Activated CD8-positive, alpha-beta memory T cell treated with anti-CD3 and anti-CD28 coated beads, Interleukin-2, amount 10 ng/mL, durations not matched to agents 7 days and 5 days (primary cell): ENCODE measurements around the gene NF2. TPM values are rescaled to one million over a fixed set of nuclear protein-coding genes. Genes with fewer than 3 reads are reported as not detected.

Source experiments
- ATAC-seq: fragments of 150-1000 bp; cut with Tn5 transposase; one replicate; pipeline ENCODE4 v1.10.0; 2021; ENCODE audit warnings: moderate library complexity
- CTCF ChIA-PET: fragments of 350-600 bp; sonication (Branson Sonifier 250); formaldehyde crosslinking; loops from one replicate; lab custom pipeline; 2021; ENCODE audit warnings: antibody characterized with exemption; lab: Charles Lee
- DNase-seq: peaks from one replicate; pipeline ENCODE4 v3.0.0-alpha.2; 2020
- H3K27ac Mint-ChIP-seq: one replicate; pipeline ENCODE4 v1.8.0; 2021; ENCODE audit warnings: mild to moderate bottlenecking, mixed read lengths
- H3K27me3 Mint-ChIP-seq: one replicate; pipeline ENCODE4 v1.8.0; 2021; ENCODE audit warnings: mixed read lengths
- H3K36me3 Mint-ChIP-seq: one replicate; pipeline ENCODE4 v1.8.0; 2021; ENCODE audit warnings: mild to moderate bottlenecking, mixed read lengths
- H3K4me1 Mint-ChIP-seq: one replicate; pipeline ENCODE4 v1.8.0; 2021; ENCODE audit warnings: mixed read lengths
- H3K4me3 Mint-ChIP-seq: one replicate; pipeline ENCODE4 v1.8.0; 2021; ENCODE audit warnings: mild to moderate bottlenecking, moderate library complexity, mixed read lengths
- H3K9me3 Mint-ChIP-seq: one replicate; pipeline ENCODE4 v1.8.0; 2022; ENCODE audit warnings: low read depth, mixed read lengths
- total RNA-seq, 2 experiments: library from RNA; stranded (reverse); gene quantifications; one replicate each; pipeline ENCODE4 v1.2.3, GENCODE V29; 2021

Gene NF2
- total RNA-seq, 2 experiments from 2014 or later: 46.6 to 61.2 TPM

GRCh38 chr22:29733362-29734201, 130.1 kb downstream of the NF2 start:
- Mint-ChIP-seq H3K36me3 (no peaks in the 10 kb centered on the region), H3K4me3 (no peak overlapping the region), H3K4me1 (no peaks in the 10 kb centered on the region), H3K27me3 (no peaks in the 10 kb centered on the region), H3K9me3 (no peaks in the 10 kb centered on the region), H3K27ac (no peak overlapping the region)
- ATAC-seq (no peak), DNase-seq (no peak)
- CTCF ChIA-PET: interaction anchor here (1.8 kb wide), 1 partner anchor 97 kb away, joined by 5 read pairs; no protein-coding TSS in a partner anchor

GRCh38 chr22:29734406-29734805, 131.0 kb downstream of the NF2 start:
- Mint-ChIP-seq H3K36me3 (no peaks in the 10 kb centered on the region), H3K27me3 (no peaks in the 10 kb centered on the region), H3K4me3 (no peak overlapping the region), H3K9me3 (no peaks in the 10 kb centered on the region), H3K4me1 (no peaks in the 10 kb centered on the region), H3K27ac (no peak overlapping the region)
- ATAC-seq (no peak), DNase-seq (no peak)
- CTCF ChIA-PET: interaction anchor here (1.8 kb wide), 1 partner anchor 98 kb away, joined by 5 read pairs; no protein-coding TSS in a partner anchor

GRCh38 chr22:29734838-29735237, 131.4 kb downstream of the NF2 start:
- no peaks in the 10 kb centered on the region for H3K36me3 Mint-ChIP-seq
- CTCF ChIA-PET: no interaction called here
- H3K4me1 Mint-ChIP-seq: no peaks in the 10 kb centered on the region
- H3K27me3 Mint-ChIP-seq: no peaks in the 10 kb centered on the region
- H3K27ac Mint-ChIP-seq: no peak overlapping the region
- no peaks in the 10 kb centered on the region for H3K9me3 Mint-ChIP-seq
- ATAC-seq (no peak), DNase-seq (no peak)
- H3K4me3 Mint-ChIP-seq: no peak overlapping the region

GRCh38 chr22:29735416-29735815, 132.0 kb downstream of the NF2 start:
- Mint-ChIP-seq H3K4me3 (no peak overlapping the region), H3K9me3 (no peaks in the 10 kb centered on the region), H3K4me1 (no peaks in the 10 kb centered on the region), H3K27ac (no peak overlapping the region), H3K36me3 (no peaks in the 10 kb centered on the region), H3K27me3 (no peaks in the 10 kb centered on the region)
- CTCF ChIA-PET: no interaction called here
- ATAC-seq: no peak
- no peak for DNase-seq

GRCh38 chr22:29737251-29738117, 134.1 kb downstream of the NF2 start:
- Mint-ChIP-seq H3K27ac (no peak overlapping the region), H3K4me3 (no peak overlapping the region)

GRCh38 chr22:29738118-29738815, 134.8 kb downstream of the NF2 start:
- Mint-ChIP-seq H3K4me3 (no peak overlapping the region), H3K27me3 (no peaks in the 10 kb centered on the region), H3K27ac (no peak overlapping the region), H3K4me1 (peaks cover 1% of the 10 kb centered on the region), H3K36me3 (peaks cover 1% of the 10 kb centered on the region), H3K9me3 (no peaks in the 10 kb centered on the region)
- CTCF ChIA-PET: interaction anchor here (1.4 kb wide), 1 partner anchor 350 kb away, joined by 3 read pairs; no protein-coding TSS in a partner anchor
- DNase-seq (no peak), ATAC-seq (no peak)

More at GRCh38 chr22:29737251-29738117, 134.1 kb downstream of the NF2 start:
- CTCF ChIA-PET: interaction anchor here (1.4 kb wide), 1 partner anchor 351 kb away, joined by 3 read pairs; no protein-coding TSS in a partner anchor
- Mint-ChIP-seq H3K27me3 (no peaks in the 10 kb centered on the region), H3K4me1 (peaks cover 1% of the 10 kb centered on the region), H3K36me3 (peaks cover under 1% of the 10 kb centered on the region), H3K9me3 (no peaks in the 10 kb centered on the region)
- ATAC-seq (no peak), DNase-seq (no peak)

GRCh38 chr22:29739346-29739875, 136.0 kb downstream of the NF2 start:
- Mint-ChIP-seq H3K4me3 (no peak overlapping the region), H3K36me3 (peaks cover 1% of the 10 kb centered on the region), H3K27me3 (no peaks in the 10 kb centered on the region), H3K9me3 (no peaks in the 10 kb centered on the region), H3K4me1 (peaks cover 1% of the 10 kb centered on the region), H3K27ac (no peak overlapping the region)
- ATAC-seq (no peak), DNase-seq (no peak)
- CTCF ChIA-PET: no interaction called here

GRCh38 chr22:29740216-29740615, 136.8 kb downstream of the NF2 start:
- Mint-ChIP-seq H3K36me3 (peaks cover 1% of the 10 kb centered on the region), H3K4me3 (no peak overlapping the region), H3K27me3 (no peaks in the 10 kb centered on the region), H3K9me3 (no peaks in the 10 kb centered on the region), H3K4me1 (peaks cover 1% of the 10 kb centered on the region), H3K27ac (no peak overlapping the region)
- no peak for DNase-seq
- no peak for ATAC-seq
- CTCF ChIA-PET: interaction anchor here (1.1 kb wide), 1 partner anchor 51 kb away, joined by 3 read pairs; no protein-coding TSS in a partner anchor

GRCh38 chr22:29741926-29742325, 138.5 kb downstream of the NF2 start:
- ATAC-seq: no peak
- Mint-ChIP-seq H3K4me3 (no peak overlapping the region), H3K27me3 (no peaks in the 10 kb centered on the region), H3K36me3 (peaks cover 3% of the 10 kb centered on the region), H3K4me1 (peaks cover 1% of the 10 kb centered on the region), H3K9me3 (no peaks in the 10 kb centered on the region), H3K27ac (no peak overlapping the region)
- no peak for DNase-seq
- CTCF ChIA-PET: interaction anchor here (1.7 kb wide), 1 partner anchor 10 kb away, joined by 6 read pairs; no protein-coding TSS in a partner anchor

GRCh38 chr22:29742326-29742725, 138.9 kb downstream of the NF2 start:
- ATAC-seq (no peak), DNase-seq (no peak)
- CTCF ChIA-PET: interaction anchor here (1.2 to 1.7 kb wide), 2 partner anchors 9 to 249 kb away, joined by 3 to 6 read pairs; no protein-coding TSS in a partner anchor
- Mint-ChIP-seq H3K4me1 (peaks cover 1% of the 10 kb centered on the region), H3K9me3 (no peaks in the 10 kb centered on the region), H3K27ac (no peak overlapping the region), H3K4me3 (no peak overlapping the region), H3K27me3 (no peaks in the 10 kb centered on the region), H3K36me3 (peaks cover 3% of the 10 kb centered on the region)

GRCh38 chr22:29744902-29745301, 141.5 kb downstream of the NF2 start:
- DNase-seq (no peak), ATAC-seq (no peak)
- no peak overlapping the region for H3K27ac Mint-ChIP-seq
- peaks cover 1% of the 10 kb centered on the region for H3K4me1 Mint-ChIP-seq
- H3K4me3 Mint-ChIP-seq: no peak overlapping the region
- peaks cover 3% of the 10 kb centered on the region for H3K36me3 Mint-ChIP-seq
- CTCF ChIA-PET: no interaction called here
- H3K27me3 Mint-ChIP-seq: no peaks in the 10 kb centered on the region
- H3K9me3 Mint-ChIP-seq: no peaks in the 10 kb centered on the region

- no peak for ATAC-seq
- Mint-ChIP-seq H3K27ac (no peak overlapping the region), H3K4me3 (no peak overlapping the region), H3K4me1 (peaks cover 11% of the 10 kb centered on the region), H3K36me3 (peaks cover 6% of the 10 kb centered on the region), H3K9me3 (no peaks in the 10 kb centered on the region), H3K27me3 (no peaks in the 10 kb centered on the region)
- CTCF ChIA-PET: no interaction called here
- DNase-seq: no peak
Observed at GRCh38 chr22:29747832-29748231, 144.4 kb downstream of the NF2 start.
